Ectodermal cell (in vitro differentiated cells): ENCODE results near the gene SLC7A6OS.

ENCODE experiments used
- H3K27ac ChIP-seq: 2 replicates; pipeline ENCODE4 v1.7.0; 2013; ENCODE audit warnings: mild to moderate bottlenecking, low read depth, low read length; ENCODE audit not compliant: insufficient read depth, poor library complexity, severe bottlenecking
- H3K27me3 ChIP-seq: 2 replicates; pipeline ENCODE4 v1.7.0; 2013; ENCODE audit warnings: mild to moderate bottlenecking, low read length; ENCODE audit not compliant: insufficient read depth, control insufficient read depth, poor library complexity, severe bottlenecking
- H3K36me3 ChIP-seq: one replicate; pipeline ENCODE4 v1.7.0; 2013; ENCODE audit warnings: low read length; ENCODE audit not compliant: control insufficient read depth, insufficient read depth
- H3K4me1 ChIP-seq: one replicate; pipeline ENCODE4 v1.7.0; 2013; ENCODE audit warnings: low read length; ENCODE audit not compliant: control insufficient read depth, insufficient read depth
- H3K4me3 ChIP-seq: 2 replicates; pipeline ENCODE4 v1.7.0; 2013; ENCODE audit warnings: low read depth, low read length, control low read depth; ENCODE audit not compliant: insufficient read depth
- H3K9me3 ChIP-seq: 2 replicates; pipeline ENCODE4 v1.7.0; 2013; ENCODE audit warnings: mild to moderate bottlenecking, low read length, moderate library complexity; ENCODE audit not compliant: control insufficient read depth
- WGBS, 2 experiments: methylation state at CpG; one replicate each; pipeline ENCODE4 v1.1.7; 2013; ENCODE audit warnings: missing lambda C conversion rate in 2 of 2; 5-methylcytosine and 5-hydroxymethylcytosine counted together

Gene SLC7A6OS

GRCh38 chr16:68353366-68353765, 42.6 kb upstream of the SLC7A6OS start:
- Histone ChIP-seq H3K36me3 (peaks cover 38% of the 10 kb centered on the region), H3K9me3 (no peaks in the 10 kb centered on the region), H3K4me1 (no peaks in the 10 kb centered on the region), H3K27me3 (no peaks in the 10 kb centered on the region), H3K27ac (no peak overlapping the region), H3K4me3 (no peak overlapping the region)
- 91 to 93% methylated on average over 13 of the region's 13 CpGs for WGBS, 2 experiments

- Histone ChIP-seq H3K36me3 (peaks cover 28% of the 10 kb centered on the region), H3K27me3 (no peaks in the 10 kb centered on the region), H3K4me3 (no peak overlapping the region), H3K9me3 (no peaks in the 10 kb centered on the region), H3K27ac (no peak overlapping the region), H3K4me1 (no peaks in the 10 kb centered on the region)
- WGBS, 2 experiments, result 95 to 96% methylated on average over 11 of the region's 11 CpGs
These were observed 41.3 kb upstream of the SLC7A6OS start for GRCh38 chr16:68351991-68352431.

- no peaks in the 10 kb centered on the region for H3K4me1 ChIP-seq
- 91 to 92% methylated on average over 11 of the region's 11 CpGs for WGBS, 2 experiments
- no peak overlapping the region for H3K27ac ChIP-seq
- no peaks in the 10 kb centered on the region for H3K9me3 ChIP-seq
- H3K4me3 ChIP-seq, result no peak overlapping the region
- H3K36me3 ChIP-seq, result peaks cover 27% of the 10 kb centered on the region
- no peaks in the 10 kb centered on the region for H3K27me3 ChIP-seq
These were observed 40.7 kb upstream of the SLC7A6OS start for GRCh38 chr16:68351463-68351862.

- H3K27me3 ChIP-seq, result no peaks in the 10 kb centered on the region
- H3K36me3 ChIP-seq, result peaks cover 28% of the 10 kb centered on the region
- 94 to 97% methylated on average over 10 of the region's 10 CpGs for WGBS, 2 experiments
- H3K4me3 ChIP-seq, result no peak overlapping the region
- H3K27ac ChIP-seq, result no peak overlapping the region
- H3K9me3 ChIP-seq, result no peaks in the 10 kb centered on the region
- no peaks in the 10 kb centered on the region for H3K4me1 ChIP-seq
These were observed 40.1 kb upstream of the SLC7A6OS start for GRCh38 chr16:68350813-68351350.

- Histone ChIP-seq H3K27me3 (no peaks in the 10 kb centered on the region), H3K27ac (no peak overlapping the region), H3K4me1 (no peaks in the 10 kb centered on the region), H3K9me3 (no peaks in the 10 kb centered on the region), H3K36me3 (peaks cover 35% of the 10 kb centered on the region), H3K4me3 (no peak overlapping the region)
- WGBS, 2 experiments, result 95 to 96% methylated on average over 10 of the region's 10 CpGs
These were observed 39.2 kb upstream of the SLC7A6OS start for GRCh38 chr16:68349838-68350410.

GRCh38 chr16:68348639-68349445, 38.1 kb upstream of the SLC7A6OS start:
- Histone ChIP-seq H3K36me3 (peaks cover 40% of the 10 kb centered on the region), H3K27ac (no peak overlapping the region)

GRCh38 chr16:68347605-68348004, 36.9 kb upstream of the SLC7A6OS start:
- Histone ChIP-seq H3K4me3 (no peak overlapping the region), H3K4me1 (no peaks in the 10 kb centered on the region), H3K27ac (no peak overlapping the region), H3K36me3 (peaks cover 42% of the 10 kb centered on the region), H3K27me3 (no peaks in the 10 kb centered on the region), H3K9me3 (no peaks in the 10 kb centered on the region)
- WGBS, 2 experiments, result 92 to 97% methylated on average over 4 of the region's 4 CpGs

More at GRCh38 chr16:68348639-68349445, 38.1 kb upstream of the SLC7A6OS start:
- H3K4me3 ChIP-seq, result no peak overlapping the region
- no peaks in the 10 kb centered on the region for H3K9me3 ChIP-seq
- H3K27me3 ChIP-seq, result no peaks in the 10 kb centered on the region
- 94% methylated on average over 27 of the region's 27 CpGs for WGBS, 2 experiments
- no peaks in the 10 kb centered on the region for H3K4me1 ChIP-seq

GRCh38 chr16:68346892-68347480, 36.2 kb upstream of the SLC7A6OS start:
- no peaks in the 10 kb centered on the region for H3K4me1 ChIP-seq
- WGBS, 2 experiments, result 96% methylated on average over 12 of the region's 12 CpGs
- H3K27ac ChIP-seq, result no peak overlapping the region
- no peaks in the 10 kb centered on the region for H3K9me3 ChIP-seq
- H3K27me3 ChIP-seq, result no peaks in the 10 kb centered on the region
- H3K4me3 ChIP-seq, result no peak overlapping the region
- H3K36me3 ChIP-seq, result peaks cover 48% of the 10 kb centered on the region

GRCh38 chr16:68345958-68346635, 35.4 kb upstream of the SLC7A6OS start:
- WGBS, 2 experiments, result 96% methylated on average over 16 of the region's 16 CpGs
- Histone ChIP-seq H3K9me3 (no peaks in the 10 kb centered on the region), H3K27me3 (no peaks in the 10 kb centered on the region), H3K36me3 (peaks cover 54% of the 10 kb centered on the region), H3K27ac (no peak overlapping the region), H3K4me3 (no peak overlapping the region), H3K4me1 (no peaks in the 10 kb centered on the region)
